ENCODE results near the gene DIP2C. TPM values are rescaled to one million over a fixed set of nuclear protein-coding genes. Genes with fewer than 3 reads are reported as not detected.

DIP2C gene
- total RNA-seq, 3 donors from 2014 or later, result 17.1 to 48.2 (median 20.3) TPM

GRCh38 chr10:523925-524324, 165.5 kb downstream of the DIP2C start:
- intact Hi-C loops (cut with DNase I; ENCODE audit: low total_unique reads), result no loop called here
- Histone ChIP-seq H3K4me1 (peaks cover 0 to 4% of the 10 kb centered on the region in 2 donors), H3K9me3 (no peaks in the 10 kb centered on the region), H3K27ac (no peak overlapping the region), H3K36me3 (no peaks in the 10 kb centered on the region), H3K4me3 (no peak overlapping the region), H3K27me3 (no peaks in the 10 kb centered on the region)
- TF ChIP-seq, protein P1, sequence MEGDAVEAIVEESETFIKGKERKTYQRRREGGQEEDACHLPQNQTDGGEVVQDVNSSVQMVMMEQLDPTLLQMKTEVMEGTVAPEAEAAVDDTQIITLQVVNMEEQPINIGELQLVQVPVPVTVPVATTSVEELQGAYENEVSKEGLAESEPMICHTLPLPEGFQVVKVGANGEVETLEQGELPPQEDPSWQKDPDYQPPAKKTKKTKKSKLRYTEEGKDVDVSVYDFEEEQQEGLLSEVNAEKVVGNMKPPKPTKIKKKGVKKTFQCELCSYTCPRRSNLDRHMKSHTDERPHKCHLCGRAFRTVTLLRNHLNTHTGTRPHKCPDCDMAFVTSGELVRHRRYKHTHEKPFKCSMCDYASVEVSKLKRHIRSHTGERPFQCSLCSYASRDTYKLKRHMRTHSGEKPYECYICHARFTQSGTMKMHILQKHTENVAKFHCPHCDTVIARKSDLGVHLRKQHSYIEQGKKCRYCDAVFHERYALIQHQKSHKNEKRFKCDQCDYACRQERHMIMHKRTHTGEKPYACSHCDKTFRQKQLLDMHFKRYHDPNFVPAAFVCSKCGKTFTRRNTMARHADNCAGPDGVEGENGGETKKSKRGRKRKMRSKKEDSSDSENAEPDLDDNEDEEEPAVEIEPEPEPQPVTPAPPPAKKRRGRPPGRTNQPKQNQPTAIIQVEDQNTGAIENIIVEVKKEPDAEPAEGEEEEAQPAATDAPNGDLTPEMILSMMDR (IDR thresholded peaks at IDR 0.05), result no peak
- TF ChIP-seq POLR2AphosphoS5 (IDR thresholded peaks at IDR 0.05) (no peak), POLR2A (IDR thresholded peaks at IDR 0.05) (no peak)
- DNase-seq (ENCODE audit: low spot score in 2 of 2), result no peak

DNA sequence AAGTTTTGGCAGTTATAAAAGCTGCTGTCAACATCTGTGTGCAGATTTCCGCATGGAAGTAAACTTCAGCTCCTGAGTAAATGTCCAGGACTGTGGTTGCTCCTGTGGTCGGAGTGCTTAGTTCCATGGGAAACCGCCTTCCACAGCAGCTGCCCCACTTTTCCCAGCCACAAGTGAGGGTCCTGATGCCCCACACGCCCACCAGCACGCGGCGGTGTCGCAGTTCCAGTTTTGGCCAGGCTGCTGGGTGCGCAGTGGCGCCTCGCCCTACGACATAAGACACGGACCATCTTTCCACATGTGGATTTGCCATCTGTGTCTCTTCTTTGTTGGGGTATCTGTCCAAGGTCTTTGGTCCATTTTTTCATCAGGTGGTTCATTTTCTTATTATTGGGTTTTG, 167.1 kb downstream of the DIP2C start:
- intact Hi-C loops (cut with DNase I; ENCODE audit: low total_unique reads), result no loop called here
- H3K9me3 ChIP-seq, result no peaks in the 10 kb centered on the region
- H3K4me1 ChIP-seq, result peaks cover 0 to 4% of the 10 kb centered on the region in 2 donors
- H3K27ac ChIP-seq, result no peak overlapping the region
- no peaks in the 10 kb centered on the region for H3K27me3 ChIP-seq
- TF ChIP-seq, protein P1 (IDR thresholded peaks at IDR 0.05), result no peak
- no peak for TF ChIP-seq POLR2AphosphoS5 (IDR thresholded peaks at IDR 0.05)
- TF ChIP-seq POLR2A (IDR thresholded peaks at IDR 0.05), result no peak
- no peak for DNase-seq (ENCODE audit: low spot score in 2 of 2)
- no peak overlapping the region for H3K4me3 ChIP-seq
- H3K36me3 ChIP-seq, result no peaks in the 10 kb centered on the region

DNA sequence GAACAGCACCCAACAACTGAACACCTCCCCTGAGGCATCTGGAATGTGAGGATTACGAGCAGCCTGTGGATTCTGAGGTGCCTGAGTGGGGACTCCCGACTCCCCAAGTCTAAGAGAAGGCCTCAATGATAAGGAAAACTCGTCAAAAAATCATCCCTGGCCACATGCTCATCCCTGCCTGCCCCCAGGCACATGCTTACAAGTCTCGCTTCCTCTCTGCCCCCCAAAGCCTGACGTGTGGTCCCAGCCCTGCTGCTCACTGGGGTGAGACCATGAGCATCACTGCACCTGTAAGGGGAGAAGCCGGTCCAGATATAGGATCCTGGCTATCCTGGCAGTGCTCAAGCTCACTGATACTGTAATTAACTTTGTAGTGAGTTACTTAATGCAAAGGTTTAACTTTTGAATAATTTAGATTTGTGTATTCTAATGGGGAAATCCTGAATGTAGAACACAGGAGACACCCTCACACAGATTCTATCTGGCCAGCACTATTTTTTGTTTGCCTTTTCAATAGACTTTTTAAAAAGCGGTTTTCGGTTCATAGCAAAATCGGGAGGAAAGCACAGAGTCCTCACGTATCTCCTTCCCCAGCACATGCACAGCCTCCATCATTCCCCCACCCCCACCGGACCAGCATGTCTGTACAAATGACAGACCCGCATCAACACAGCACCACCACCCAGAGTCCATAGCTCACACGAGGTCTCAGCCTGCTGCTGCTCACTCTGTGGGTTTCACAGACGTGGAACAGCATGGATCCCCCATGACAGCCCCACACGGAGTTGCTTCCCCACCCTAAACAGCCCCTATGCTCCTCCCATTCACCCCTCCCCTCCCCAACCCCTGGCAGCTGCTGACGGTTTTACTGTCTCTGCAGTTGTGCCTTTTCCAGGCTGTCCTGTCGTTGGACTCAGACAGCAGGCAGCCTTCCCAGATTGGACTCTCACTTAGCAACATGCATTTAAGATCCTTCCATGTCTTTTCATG, 167.9 kb downstream of the DIP2C start:
- Histone ChIP-seq H3K27me3 (no peaks in the 10 kb centered on the region), H3K36me3 (no peaks in the 10 kb centered on the region), H3K9me3 (no peaks in the 10 kb centered on the region), H3K4me3 (no peak overlapping the region), H3K4me1 (peaks cover 0 to 4% of the 10 kb centered on the region in 2 donors), H3K27ac (no peak overlapping the region)
- TF ChIP-seq POLR2AphosphoS5 (IDR thresholded peaks at IDR 0.05) (no peak), POLR2A (IDR thresholded peaks at IDR 0.05) (no peak)
- TF ChIP-seq, protein P1 (IDR thresholded peaks at IDR 0.05), result no peak
- intact Hi-C loops (cut with DNase I; ENCODE audit: low total_unique reads), result no loop called here
- DNase-seq (ENCODE audit: low spot score in 2 of 2), result no peak

GRCh38 chr10:520402-520787, 169.1 kb downstream of the DIP2C start:
- no peaks in the 10 kb centered on the region for H3K36me3 ChIP-seq
- intact Hi-C loops (cut with DNase I; ENCODE audit: low total_unique reads), result no loop called here
- TF ChIP-seq, protein P1 (IDR thresholded peaks at IDR 0.05), result no peak
- TF ChIP-seq POLR2AphosphoS5 (IDR thresholded peaks at IDR 0.05), result no peak
- TF ChIP-seq POLR2A (IDR thresholded peaks at IDR 0.05), result no peak
- no peaks in the 10 kb centered on the region for H3K27me3 ChIP-seq
- peaks cover 0 to 4% of the 10 kb centered on the region in 2 donors for H3K4me1 ChIP-seq
- no peaks in the 10 kb centered on the region for H3K9me3 ChIP-seq
- no peak overlapping the region for H3K27ac ChIP-seq
- DNase-seq (ENCODE audit: low spot score in 2 of 2), result peak; percentile 45 to 67
- H3K4me3 ChIP-seq, result no peak overlapping the region

- Histone ChIP-seq H3K27me3 (no peaks in the 10 kb centered on the region), H3K4me3 (no peak overlapping the region), H3K36me3 (no peaks in the 10 kb centered on the region), H3K9me3 (no peaks in the 10 kb centered on the region), H3K27ac (no peak overlapping the region), H3K4me1 (peaks cover 0 to 4% of the 10 kb centered on the region in 2 donors)
- intact Hi-C loops (cut with DNase I; ENCODE audit: low total_unique reads), result no loop called here
- DNase-seq (ENCODE audit: low spot score in 2 of 2), result peak in 1 of 2 donors; percentile 45
- TF ChIP-seq, protein P1 (IDR thresholded peaks at IDR 0.05), result no peak
- TF ChIP-seq POLR2A (IDR thresholded peaks at IDR 0.05) (no peak), POLR2AphosphoS5 (IDR thresholded peaks at IDR 0.05) (no peak)
Measured at GRCh38 chr10:519716-520401, 169.6 kb downstream of the DIP2C start.
